GM18519 (cell line): Measurements from ENCODE around the gene DYNLT2B.
"Not testable (repeated sequence)": the region's sequence is repeated elsewhere in the genome, so short reads cannot be mapped to it uniquely, and the experiment has no call there.

ENCODE experiments used
- ATAC-seq: cut with Tn5 transposase; IDR thresholded peaks from one replicate; pipeline ENCODE4 v1.9.1; 2021; ENCODE audit warnings: mild to moderate bottlenecking, moderate library complexity; ENCODE audit not compliant: unreplicated experiment, low FRiP score

DYNLT2B gene

DNA sequence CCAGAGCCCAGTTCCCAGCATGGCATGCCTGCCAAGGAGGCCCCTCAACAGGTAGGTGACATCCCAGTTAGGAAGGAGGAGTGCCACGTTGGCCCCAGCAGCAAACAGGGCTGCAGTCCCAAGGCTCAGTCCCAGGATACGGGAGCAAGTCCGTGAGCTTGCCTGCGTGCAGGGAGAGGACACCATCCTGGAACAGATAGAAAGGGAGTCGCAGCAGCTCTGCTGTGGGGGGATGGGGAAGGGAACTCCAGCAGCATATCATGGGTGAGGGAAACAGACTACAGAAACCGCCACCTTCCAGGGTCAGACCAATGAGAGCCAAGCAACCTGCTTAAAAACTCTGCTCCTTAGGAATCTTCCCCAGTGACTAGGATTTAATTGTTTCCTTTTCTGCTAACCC is 9.4 kb upstream of the DYNLT2B start:
- ATAC-seq = no peak

- ATAC-seq = no peak
These were observed 8.9 kb upstream of the DYNLT2B start for GRCh38 chr3:196326936-196327335.

- no peak for ATAC-seq
These were observed 5.7 kb upstream of the DYNLT2B start for GRCh38 chr3:196323691-196324090.

- no peak for ATAC-seq
These were observed 5.0 kb upstream of the DYNLT2B start for GRCh38 chr3:196323016-196323415.

DNA sequence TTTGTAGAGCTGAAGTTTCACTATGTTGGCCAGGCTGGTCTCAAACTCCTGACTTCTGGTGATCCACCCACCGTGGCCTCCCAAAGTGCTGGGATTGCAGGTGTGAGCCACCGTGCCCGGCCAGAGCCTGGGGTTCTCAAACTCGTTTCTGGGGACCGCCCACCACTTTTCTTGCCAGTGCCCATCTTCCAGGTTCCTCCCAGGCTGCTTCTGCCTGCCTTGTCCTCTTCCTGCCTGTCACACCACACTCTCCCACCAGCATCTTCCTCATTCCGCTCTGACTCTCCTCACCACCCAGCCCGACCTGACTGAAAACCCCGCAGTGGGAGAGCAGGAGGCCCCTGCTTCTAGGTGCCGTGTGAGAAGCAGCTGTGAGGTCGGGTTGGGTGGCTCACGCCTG is 3.1 kb upstream of the DYNLT2B start:
- ATAC-seq = no peak

- no peak for ATAC-seq
These were observed 2.1 kb upstream of the DYNLT2B start for GRCh38 chr3:196320137-196320536.

GRCh38 chr3:196316799-196317686 is 997 bp downstream of the DYNLT2B start:
- ATAC-seq = not testable (repeated sequence)

GRCh38 chr3:196315821-196316220 is 2.2 kb downstream of the DYNLT2B start:
- ATAC-seq = no peak

DNA sequence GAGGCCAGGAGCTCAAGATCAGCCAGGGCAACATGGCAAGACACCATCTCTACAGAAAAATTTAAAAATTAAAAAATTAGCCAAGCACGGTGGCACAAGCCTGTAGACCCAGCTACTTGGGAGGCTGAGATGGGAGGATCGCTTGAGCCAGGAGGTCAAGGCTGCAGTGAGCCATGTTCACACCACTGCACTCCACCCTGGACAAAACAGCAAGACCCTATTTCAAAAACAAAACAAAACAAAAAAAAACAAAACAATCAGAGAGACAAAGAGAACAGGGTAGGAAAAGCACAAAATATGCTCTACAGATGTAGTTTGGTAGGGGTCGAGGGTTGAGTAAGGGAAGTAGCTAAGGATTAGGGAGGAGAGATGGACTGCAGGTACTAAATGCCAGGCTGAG is 3.4 kb downstream of the DYNLT2B start:
- no peak for ATAC-seq

DNA sequence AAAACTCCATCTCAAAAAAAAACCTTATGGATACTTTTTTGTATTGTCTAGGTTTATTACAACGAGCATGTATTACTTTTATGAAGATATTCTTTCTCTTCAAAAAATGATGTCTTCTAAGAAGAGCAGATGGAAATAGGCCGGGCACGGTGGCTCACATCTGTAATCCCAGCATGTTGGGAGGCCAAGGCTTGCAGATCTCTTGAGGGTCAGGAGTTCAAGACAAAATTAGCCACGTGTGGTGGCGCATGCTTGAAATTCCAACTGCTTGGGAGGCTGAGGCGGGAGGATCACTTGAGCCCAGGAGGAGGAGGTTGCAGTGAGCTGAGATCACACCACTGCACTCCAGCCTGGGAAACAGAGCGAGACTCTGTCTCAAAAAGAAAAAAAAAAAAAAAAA is 4.0 kb downstream of the DYNLT2B start:
- not testable (repeated sequence) for ATAC-seq

- ATAC-seq = not testable (repeated sequence)
These were observed 15.1 kb downstream of the DYNLT2B start for GRCh38 chr3:196302960-196303359.

DNA sequence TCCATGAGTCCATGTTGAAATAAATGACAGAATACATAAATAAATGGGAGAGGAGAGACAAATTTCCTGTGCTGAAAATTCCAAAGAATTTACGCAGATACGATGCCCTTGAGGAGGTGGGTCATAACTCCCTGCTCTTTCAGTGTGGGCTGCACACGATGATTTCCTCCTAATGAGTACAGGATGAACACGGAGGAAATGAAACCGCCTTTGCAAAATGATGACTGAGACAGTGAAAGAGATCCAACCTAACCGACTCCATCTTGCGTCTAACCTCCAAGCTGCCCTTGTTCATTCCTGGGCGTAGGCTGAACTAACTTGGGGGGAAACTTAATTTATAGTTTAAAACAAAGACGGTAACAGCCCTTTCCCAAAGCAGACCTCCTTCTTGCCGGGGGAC is 15.5 kb downstream of the DYNLT2B start:
- not testable (repeated sequence) for ATAC-seq

- ATAC-seq = no peak
These were observed 19.5 kb downstream of the DYNLT2B start for GRCh38 chr3:196298521-196298920.

- ATAC-seq = no peak
These were observed 25.6 kb downstream of the DYNLT2B start for GRCh38 chr3:196292286-196292923.

DNA sequence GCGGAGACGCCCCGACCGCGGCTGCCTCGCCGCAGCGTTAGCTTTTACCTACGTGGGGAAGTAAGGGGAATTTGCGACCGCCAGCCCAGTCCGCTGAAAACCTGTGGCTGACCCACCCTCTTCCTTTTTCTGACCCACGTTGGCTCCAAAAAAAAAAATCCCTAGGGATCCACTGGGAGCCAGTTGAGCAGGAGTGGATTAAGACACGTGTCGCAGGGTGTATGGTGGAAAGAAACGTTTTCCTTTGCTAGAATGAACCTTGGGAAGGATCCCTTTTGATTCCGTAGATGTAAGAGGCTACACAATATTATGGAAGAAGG is 29.9 kb downstream of the DYNLT2B start:
- no peak for ATAC-seq

DNA sequence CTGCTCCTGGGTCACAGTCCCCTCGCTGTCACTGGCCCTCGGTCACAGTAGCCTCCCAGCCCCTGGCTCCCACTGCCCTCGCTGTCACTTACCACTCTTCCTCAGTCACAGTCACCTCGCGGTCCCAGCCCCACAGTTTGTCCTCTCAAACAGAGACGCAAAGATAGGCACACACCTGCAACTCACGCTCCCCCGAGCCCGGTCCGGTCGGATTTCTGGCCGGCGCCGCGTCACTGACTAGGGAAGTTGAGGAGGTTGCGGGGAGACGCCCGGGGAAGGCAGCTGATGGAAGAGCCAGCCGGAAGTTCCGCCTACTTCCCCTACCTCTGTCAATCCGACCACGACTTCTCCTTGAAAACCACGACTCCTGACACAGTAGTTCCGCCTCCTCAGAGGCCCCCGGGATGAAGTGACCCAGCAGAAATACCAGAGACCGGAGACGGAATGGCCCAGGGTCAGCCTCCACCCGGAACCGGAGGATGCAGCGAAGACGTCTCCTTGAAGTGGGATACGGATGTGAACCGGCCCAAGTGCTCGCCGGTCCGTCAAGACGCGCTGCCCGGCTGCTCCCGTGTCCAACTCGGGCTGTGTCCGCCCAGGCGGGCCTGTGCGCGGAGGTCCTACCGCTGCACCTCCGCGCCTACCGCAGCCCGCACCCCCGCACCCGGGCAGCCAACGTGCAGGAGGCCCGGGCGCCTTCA is 30.4 kb downstream of the DYNLT2B start, which contains the start of gene PCYT1A:
TSS of gene PCYT1A (minus strand) at position 287 of the 701 bp plus-strand sequence. CDS start 17,195 bp downstream, outside the sequence.
- no peak for ATAC-seq

DNA sequence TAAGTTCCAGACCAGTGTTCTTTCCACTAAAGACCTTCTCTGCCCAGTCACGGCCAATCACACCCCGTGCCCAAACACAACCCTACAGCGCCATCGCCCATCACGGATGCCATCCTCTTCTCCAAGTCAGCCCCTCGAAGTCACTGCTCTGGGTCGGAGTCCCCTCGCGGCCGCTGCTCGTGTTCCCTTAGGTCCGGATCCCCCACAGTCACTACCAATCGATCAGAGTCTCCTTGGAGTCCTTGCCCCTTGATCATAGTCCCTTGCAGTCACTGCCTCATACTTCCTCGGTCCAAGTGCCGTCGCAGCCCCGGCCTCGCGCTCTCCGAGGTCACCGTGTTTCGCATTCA is 31.0 kb downstream of the DYNLT2B start:
- ATAC-seq = no peak

GRCh38 chr3:196284396-196284795 is 33.6 kb downstream of the DYNLT2B start:
- ATAC-seq = no peak

- no peak for ATAC-seq
These were observed 36.1 kb downstream of the DYNLT2B start for GRCh38 chr3:196281962-196282361.

DNA sequence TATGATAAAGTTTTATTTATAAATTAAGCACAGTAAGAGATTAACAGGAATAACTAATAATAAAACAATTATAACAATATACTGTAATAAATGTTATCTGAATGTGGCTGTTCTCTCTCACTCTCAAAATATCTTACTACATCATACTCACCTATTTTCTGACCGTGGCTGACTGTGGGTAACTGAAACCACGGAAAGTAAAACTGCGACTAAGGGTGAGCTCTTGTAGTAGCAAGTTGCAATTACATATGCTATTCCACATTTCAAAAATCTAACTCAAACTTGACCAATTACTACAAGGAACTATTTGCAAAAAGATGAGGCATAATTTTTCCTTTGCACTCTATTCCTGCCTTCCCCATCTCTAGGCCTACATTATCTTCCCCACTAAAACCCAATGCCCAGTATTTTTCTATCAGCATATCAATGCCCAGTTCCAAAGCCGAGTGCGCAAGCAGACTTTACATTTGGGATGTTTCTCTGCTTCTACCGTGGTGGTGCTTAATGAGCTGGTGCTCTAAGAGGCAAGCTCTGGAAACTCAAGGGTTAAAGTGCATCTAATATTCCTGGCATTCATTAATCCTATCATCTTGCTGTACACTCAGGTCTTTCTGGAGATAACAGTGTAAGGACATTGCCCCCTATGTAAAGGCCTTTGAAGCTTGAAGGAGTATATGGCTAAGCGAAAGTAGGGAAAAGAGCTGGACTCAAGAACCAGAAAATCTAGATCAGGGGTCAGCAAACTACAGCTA is 37.2 kb downstream of the DYNLT2B start:
- no peak for ATAC-seq

DNA sequence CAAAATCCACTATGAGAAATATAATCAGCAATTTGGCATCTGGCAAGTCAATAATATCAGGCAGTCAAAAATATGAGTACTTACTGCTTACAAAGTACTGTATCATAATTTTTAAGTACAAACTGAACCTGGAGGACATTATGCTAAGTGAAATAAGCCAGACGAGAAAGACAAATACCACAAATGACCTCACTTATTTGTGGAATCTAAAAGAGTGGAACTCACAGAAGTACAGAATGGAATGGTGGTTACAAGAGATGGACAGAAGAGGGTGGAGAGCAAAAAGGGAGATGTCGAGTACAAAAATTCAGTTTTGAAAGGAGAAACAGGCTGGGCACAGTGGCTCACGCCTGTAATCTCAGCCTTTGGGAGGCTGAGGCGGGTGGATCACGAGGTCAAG is 42.9 kb downstream of the DYNLT2B start:
- no peak for ATAC-seq
